Measurements from ENCODE around the gene AGAP3. TPM values are rescaled to one million over a fixed set of nuclear protein-coding genes. Genes with fewer than 3 reads are reported as not detected.

AGAP3 gene
- total RNA-seq, 4 donors from 2014 or later: 49.0 to 75.2 (median 66.2) TPM

- 81 to 89% methylated on average over 9 to 10 of the region's 10 CpGs for WGBS, 2 donors
Measured at GRCh38 chr7:151077705-151078232, 8.5 kb upstream of the AGAP3 start.

GRCh38 chr7:151078233-151079040 is 7.8 kb upstream of the AGAP3 start:
- no peak overlapping the region for H3K27ac ChIP-seq
- DNase-seq: no peak
- no peak for TF ChIP-seq CTCF (IDR thresholded peaks at IDR 0.05)
- no peak for TF ChIP-seq POLR2A (IDR thresholded peaks at IDR 0.05)
- peaks cover 27 to 35% of the 10 kb centered on the region in 2 donors for H3K4me1 ChIP-seq
- H3K27me3 ChIP-seq: no peaks in the 10 kb centered on the region
- intact Hi-C loops (cut with DNase I): no loop called here
- WGBS, 2 donors: 57 to 58% methylated on average over 21 to 22 of the region's 22 CpGs
- no peaks in the 10 kb centered on the region for H3K9me3 ChIP-seq
- H3K4me3 ChIP-seq (replicated peaks in 1 of 3): no peak overlapping the region
- peaks cover 21 to 24% of the 10 kb centered on the region in 2 donors for H3K36me3 ChIP-seq

More at GRCh38 chr7:151077705-151078232, 8.5 kb upstream of the AGAP3 start:
- DNase-seq: no peak
- no peak for TF ChIP-seq CTCF (IDR thresholded peaks at IDR 0.05)
- no peak for TF ChIP-seq POLR2A (IDR thresholded peaks at IDR 0.05)
- H3K4me1 ChIP-seq: peaks cover 27 to 34% of the 10 kb centered on the region in 2 donors
- H3K27ac ChIP-seq: no peak overlapping the region
- H3K9me3 ChIP-seq: no peaks in the 10 kb centered on the region
- intact Hi-C loops (cut with DNase I): no loop called here
- no peaks in the 10 kb centered on the region for H3K27me3 ChIP-seq
- H3K36me3 ChIP-seq: peaks cover 28 to 30% of the 10 kb centered on the region in 2 donors
- H3K4me3 ChIP-seq (replicated peaks in 1 of 3): no peak overlapping the region

- Histone ChIP-seq H3K27ac (no peak overlapping the region), H3K9me3 (no peaks in the 10 kb centered on the region), H3K4me1 (peaks cover 27 to 40% of the 10 kb centered on the region in 2 donors), H3K4me3 (replicated peaks in 1 of 3) (peak overlapping the region in 1 of 3 donors; percentile 95), H3K27me3 (no peaks in the 10 kb centered on the region), H3K36me3 (peaks cover 12 to 17% of the 10 kb centered on the region in 2 donors)
- no peak for DNase-seq
- intact Hi-C loops (cut with DNase I): no loop called here
- TF ChIP-seq POLR2A (IDR thresholded peaks at IDR 0.05) (no peak), CTCF (IDR thresholded peaks at IDR 0.05) (no peak)
- 84 to 85% methylated on average over 20 to 27 of the region's 27 CpGs for WGBS, 2 donors
Measured at GRCh38 chr7:151079199-151079910, 6.9 kb upstream of the AGAP3 start.

- H3K4me1 ChIP-seq: peaks cover 27 to 40% of the 10 kb centered on the region in 2 donors
- intact Hi-C loops (cut with DNase I): no loop called here
Measured at GRCh38 chr7:151080067-151080521, 6.2 kb upstream of the AGAP3 start.

More at GRCh38 chr7:151080067-151080521, 6.2 kb upstream of the AGAP3 start:
- no peak for TF ChIP-seq POLR2A (IDR thresholded peaks at IDR 0.05)
- TF ChIP-seq CTCF (IDR thresholded peaks at IDR 0.05): no peak
- Histone ChIP-seq H3K36me3 (peaks cover 5 to 10% of the 10 kb centered on the region in 2 donors), H3K9me3 (no peaks in the 10 kb centered on the region), H3K4me3 (replicated peaks in 1 of 3) (peak overlapping the region; percentile 53 to 95 (median 81)), H3K27ac (peak overlapping the region; percentile 71 to 94 (median 94)), H3K27me3 (no peaks in the 10 kb centered on the region)
- WGBS, 2 donors: 6% methylated on average over 7 to 11 of the region's 31 CpGs
- peak; percentile 15 to 27 for DNase-seq
